ENCODE results near the gene RBM18.
A peak's percentile ranks its signal among the peaks of the same experiment; 100 is the strongest.

The RBM18 gene

GRCh38 chr9:122204055-122204454, 60.6 kb downstream of the RBM18 start:
- DNase-seq (ENCODE audit: low spot score): no peak

GRCh38 chr9:122202111-122202510, 62.5 kb downstream of the RBM18 start:
- no peak for DNase-seq (ENCODE audit: low spot score)

- DNase-seq (ENCODE audit: low spot score): no peak
Observed at GRCh38 chr9:122201641-122202040, 63.0 kb downstream of the RBM18 start.

GRCh38 chr9:122200960-122201595, 63.6 kb downstream of the RBM18 start:
- no peak for DNase-seq (ENCODE audit: low spot score)

DNA sequence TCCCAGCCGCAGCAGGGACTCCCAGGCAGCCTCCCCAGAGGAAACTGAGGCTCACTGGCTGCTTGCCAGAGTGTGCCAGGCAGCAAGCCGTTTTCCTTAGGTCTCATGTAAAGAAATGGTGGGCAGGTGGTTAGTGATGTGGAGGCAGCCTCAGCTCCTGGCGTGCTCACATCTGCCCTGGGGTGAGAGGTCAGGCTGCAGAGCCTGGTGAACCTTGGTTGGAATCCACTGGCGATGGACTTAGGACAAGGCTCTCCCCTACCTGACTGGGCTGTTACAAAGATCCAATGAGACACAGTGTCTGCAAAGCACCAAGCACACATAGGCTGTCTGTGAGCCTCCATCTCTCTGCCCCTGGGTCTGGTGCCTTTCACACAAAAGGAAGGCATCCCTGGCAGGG, 66.8 kb downstream of the RBM18 start:
- DNase-seq (ENCODE audit: low spot score): no peak

GRCh38 chr9:122197426-122197825, 67.2 kb downstream of the RBM18 start:
- DNase-seq (ENCODE audit: low spot score): no peak

- no peak for DNase-seq (ENCODE audit: low spot score)
Observed at GRCh38 chr9:122195875-122196274, 68.8 kb downstream of the RBM18 start.

- DNase-seq (ENCODE audit: low spot score): no peak
Observed at GRCh38 chr9:122193651-122194050, 71.0 kb downstream of the RBM18 start.

- DNase-seq (ENCODE audit: low spot score): no peak
Observed at GRCh38 chr9:122192914-122193525, 71.6 kb downstream of the RBM18 start.

- peak; percentile 15 for DNase-seq (ENCODE audit: low spot score)
Observed at GRCh38 chr9:122192261-122192875, 72.3 kb downstream of the RBM18 start.

- no peak for DNase-seq (ENCODE audit: low spot score)
Observed at GRCh38 chr9:122191584-122191983, 73.1 kb downstream of the RBM18 start.

DNA sequence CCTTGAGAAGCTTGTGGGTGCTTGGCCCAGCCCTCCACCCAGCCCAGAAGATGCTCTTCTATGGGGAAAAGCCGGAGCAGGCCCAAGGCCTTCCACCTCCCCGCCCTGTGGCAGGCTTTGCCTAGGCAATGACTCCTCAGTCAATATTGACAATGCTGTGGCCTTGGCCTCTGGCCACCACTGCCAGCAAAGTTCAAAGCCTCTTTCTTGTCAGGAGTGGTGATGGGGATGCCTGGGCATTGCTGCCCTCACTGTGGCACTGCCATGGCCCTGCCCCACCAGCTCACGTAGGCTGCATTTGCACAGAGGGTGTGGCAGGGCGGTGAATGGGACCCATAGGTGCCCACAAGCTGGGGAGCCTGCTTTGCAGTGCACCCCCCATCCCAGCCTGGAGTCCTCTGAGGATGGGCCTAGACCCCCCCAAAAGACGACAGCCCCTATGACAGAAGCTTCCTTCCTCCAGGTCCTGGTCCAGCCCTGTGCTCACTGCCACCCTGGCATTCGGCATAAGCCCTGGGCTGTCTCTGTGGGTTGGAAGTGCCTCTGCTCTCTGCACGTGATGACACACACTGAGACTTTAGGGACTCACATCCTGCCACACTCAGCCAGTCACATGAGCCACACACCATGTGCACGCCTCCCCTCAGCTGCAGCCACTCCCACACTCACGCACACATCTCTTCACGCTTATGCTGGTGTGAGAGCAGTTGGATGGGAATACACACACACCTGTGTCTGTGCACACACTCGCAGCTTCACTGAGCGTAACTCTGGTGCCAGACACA, 73.9 kb downstream of the RBM18 start:
- DNase-seq (ENCODE audit: low spot score): no peak

- no peak for DNase-seq (ENCODE audit: low spot score)
Observed at GRCh38 chr9:122188369-122188768, 76.3 kb downstream of the RBM18 start.

Measured in hematopoietic multipotent progenitor cell treated with erythropoietin and hydrocortisone succinate and interleukin-3 and kit ligand, for 17 days (in vitro differentiated cells).